ENCODE results near the gene UBB.

DNA sequence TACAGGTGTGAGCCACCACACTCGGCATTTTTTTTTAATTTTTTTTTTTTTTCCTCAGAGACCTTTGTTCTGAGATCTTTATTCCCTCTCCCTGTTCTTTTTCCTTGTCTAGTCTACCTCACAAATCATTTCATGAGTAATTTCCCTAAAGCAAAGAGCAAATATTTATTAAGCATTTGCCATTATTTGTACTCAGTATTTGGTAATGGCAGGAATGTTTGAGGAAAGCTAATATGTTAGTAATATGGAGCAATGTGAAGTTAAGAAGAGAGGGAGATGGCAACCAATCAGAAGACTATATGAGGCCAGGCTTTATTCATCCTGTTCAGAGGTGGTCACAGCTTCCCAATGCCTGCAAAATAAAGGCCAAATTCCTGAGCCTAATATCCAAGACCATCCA, 40.9 kb upstream of the UBB start:
- TF ChIP-seq YY1 (IDR thresholded peaks at IDR 0.05; ENCODE audit: insufficient read depth, insufficient read length) (no peak), SUZ12 (IDR thresholded peaks at IDR 0.05; ENCODE audit: extremely low read depth, insufficient read depth, insufficient read length) (no peak)
